B cell (primary cell): Measurements from ENCODE around the gene AMZ2. TPM values are rescaled to one million over a fixed set of nuclear protein-coding genes. Genes with fewer than 3 reads are reported as not detected.
A peak's percentile ranks its signal among the peaks of the same experiment; 100 is the strongest.

ENCODE experiments used
- ATAC-seq: fragments of 200-7000 bp; cut with Tn5 transposase; one replicate; pipeline ENCODE4 v1.10.0; 2021; ENCODE audit warnings: low read depth, mild to moderate bottlenecking, moderate number of reproducible peaks, moderate library complexity
- CTCF ChIA-PET: fragments of 350-600 bp; sonication (Branson Sonifier 250); formaldehyde crosslinking; loops from one replicate; lab custom pipeline; 2021; ENCODE audit warnings: antibody characterized with exemption, inconsistent platforms; lab: Charles Lee
- POLR2A ChIA-PET: fragments of 350-600 bp; sonication (Branson Sonifier 250); formaldehyde crosslinking; loops from one replicate; lab custom pipeline; 2021; ENCODE audit warnings: antibody characterized with exemption; lab: Charles Lee
- DNase-seq: peaks from one replicate; pipeline ENCODE4 v3.0.0; 2013
- H2AFZ ChIP-seq: 2 replicates; pipeline ENCODE4 v1.6.1; 2012; ENCODE audit warnings: mild to moderate bottlenecking, low read depth, low read length; ENCODE audit not compliant: insufficient read depth, poor library complexity, severe bottlenecking
- H3K27ac ChIP-seq, 2 donors: 1 replicate in 1 of 2; 2 replicates in 1 of 2; pipeline ENCODE4 v1.5.1; 2012 to 2013; ENCODE audit warnings: low read length in 2 of 2, mild to moderate bottlenecking in 2 of 2, moderate library complexity in 1 of 2
- H3K27me3 ChIP-seq, 4 experiments: fragments of 200-600 bp in 1 of 4; sonication (generic) in 1 of 4; replicated peaks in 1 of 4; 1 replicate in 2 of 4; 2 replicates in 2 of 4; pipeline versions ENCODE4 v1.6.1 to v1.7.0; 2013 to 2016; ENCODE audit warnings: low read length in 3 of 4, mild to moderate bottlenecking in 2 of 4, mixed read lengths in 1 of 4, moderate library complexity in 1 of 4; ENCODE audit not compliant: insufficient read depth in 4 of 4, control insufficient read depth in 3 of 4; ENCODE audit errors: control extremely low read depth in 1 of 4
- H3K36me3 ChIP-seq, 2 experiments: replicated peaks in 1 of 2; 1 replicate in 1 of 2; 2 replicates in 1 of 2; pipeline versions ENCODE4 v1.6.1 to v1.7.1; 2013; ENCODE audit warnings: low read length in 1 of 2; ENCODE audit not compliant: insufficient read depth in 2 of 2, control insufficient read depth in 1 of 2; ENCODE audit errors: control extremely low read depth in 1 of 2, extremely low read depth in 1 of 2
- H3K4me1 ChIP-seq, 2 donors: fragments of 200-600 bp in 1 of 2; sonication (generic) in 1 of 2; 1 replicate in 1 of 2; 2 replicates in 1 of 2; pipeline versions ENCODE4 v1.5.1 to v1.6.1; 2013 to 2017; ENCODE audit warnings: low read length in 2 of 2; ENCODE audit not compliant: control insufficient read depth in 2 of 2, insufficient read depth in 2 of 2
- H3K4me2 ChIP-seq: replicated peaks from 2 replicates; pipeline ENCODE3; 2012; ENCODE audit warnings: mild to moderate bottlenecking, low read depth, low read length; ENCODE audit not compliant: poor library complexity, severe bottlenecking
- H3K4me3 ChIP-seq, 5 experiments: fragments of 200-600 bp in 1 of 5; sonication (generic) in 1 of 5; 1 replicate in 3 of 5; 2 replicates in 2 of 5; pipeline versions ENCODE4 v1.5.1 to v1.7.0; 2011 to 2016; ENCODE audit warnings: low read length in 4 of 5, mild to moderate bottlenecking in 4 of 5, low read depth in 2 of 5, control low read depth in 1 of 5, moderate library complexity in 1 of 5; ENCODE audit not compliant: insufficient read depth in 1 of 5; ENCODE audit errors: control extremely low read depth in 1 of 5, extremely low read depth in 1 of 5
- H3K79me2 ChIP-seq: fragments of 200-600 bp; sonication (generic); one replicate; pipeline ENCODE4 v1.6.0; 2016; ENCODE audit warnings: low read length; ENCODE audit not compliant: control insufficient read depth, insufficient read depth
- H3K9ac ChIP-seq: fragments of 200-600 bp; sonication (generic); 2 replicates; pipeline ENCODE4 v1.6.1; 2017; ENCODE audit warnings: mild to moderate bottlenecking, low read length, moderate library complexity
- H3K9me3 ChIP-seq, 3 donors: one replicate each; pipeline versions ENCODE4 v1.6.1 to v1.7.1; 2013; ENCODE audit warnings: low read length in 2 of 3; ENCODE audit not compliant: control insufficient read depth in 2 of 3, insufficient read depth in 1 of 3; ENCODE audit errors: control extremely low read depth in 1 of 3
- H4K20me1 ChIP-seq: 2 replicates; pipeline ENCODE4 v1.6.0; 2012; ENCODE audit warnings: mild to moderate bottlenecking, low read length; ENCODE audit not compliant: insufficient read depth, control insufficient read depth, poor library complexity, severe bottlenecking
- H3K27ac Mint-ChIP-seq: one replicate; pipeline ENCODE4 v1.8.0; 2021; ENCODE audit warnings: mixed read lengths
- H3K27me3 Mint-ChIP-seq: one replicate; pipeline ENCODE4 v1.8.0; 2021; ENCODE audit warnings: mixed read lengths
- H3K4me1 Mint-ChIP-seq: one replicate; pipeline ENCODE4 v1.8.0; 2021; ENCODE audit warnings: mixed read lengths
- H3K4me3 Mint-ChIP-seq: one replicate; pipeline ENCODE4 v1.8.0; 2021; ENCODE audit warnings: mixed read lengths
- H3K9me3 Mint-ChIP-seq: one replicate; pipeline ENCODE4 v1.8.0; 2022; ENCODE audit warnings: mixed read lengths; ENCODE audit not compliant: insufficient read depth
- CTCF ChIP-seq: fragments of 200-600 bp; IDR thresholded peaks from one replicate; pipeline ENCODE4 v1.8.0; 2022; ENCODE audit warnings: antibody characterized with exemption, mild to moderate bottlenecking
- EZH2 ChIP-seq: IDR thresholded peaks from 2 replicates; pipeline ENCODE4 v1.6.1; 2012; ENCODE audit warnings: borderline replicate concordance, low read depth, mild to moderate bottlenecking, moderate library complexity, low read length; ENCODE audit not compliant: insufficient read depth, poor library complexity, severe bottlenecking
- WGBS: methylation state at CpG from one replicate; pipeline ENCODE4 v1.1.5; 2013; ENCODE audit warnings: missing lambda C conversion rate; ENCODE audit not compliant: insufficient coverage; 5-methylcytosine and 5-hydroxymethylcytosine counted together
- intact Hi-C: fragments of 100-400 bp; cut with micrococcal nuclease; formaldehyde crosslinking; loops from one replicate; pipeline ENCODE4 v1.10.0; 2022
- polyA plus RNA-seq: library from polyadenylated mRNA; depleted of rRNA; stranded (reverse); fragments of >200 nt; gene quantifications from 2 replicates; pipeline ENCODE4 v1.2.3, GENCODE V29; 2012
- total RNA-seq, 2 donors: library from RNA; stranded (reverse); fragments of 120-200 nt in 1 of 2; gene quantifications; 1 replicate in 1 of 2; 2 replicates in 1 of 2; pipeline versions ENCODE4 v1.2.3 to v1.2.4, GENCODE V29; 2013 to 2022

AMZ2 gene
- total and polyA plus RNA-seq, 2 donors (not counting 1 experiment from before 2014, with no cell fraction given): 64.1 to 70.7 TPM

GRCh38 chr17:68291836-68292688, 44.2 kb downstream of the AMZ2 start:
- Mint-ChIP-seq H3K4me3 (peak overlapping the region; percentile 95), H3K9me3 (no peaks in the 10 kb centered on the region), H3K27me3 (no peaks in the 10 kb centered on the region), H3K27ac (peak overlapping the region; percentile 94), H3K4me1 (peaks cover 46% of the 10 kb centered on the region)
- peak overlapping the region; percentile 86 to 89 for H3K27ac ChIP-seq
- H3K9ac ChIP-seq: peak overlapping the region; percentile 84
- TF ChIP-seq EZH2: no peak
- no peak for TF ChIP-seq CTCF
- peak overlapping the region; percentile 87 for H2AFZ ChIP-seq
- no peaks in the 10 kb centered on the region for H3K79me2 ChIP-seq
- ChIA-PET CTCF (interaction anchor here (0.7 to 7.1 kb wide), 9 partner anchors 12 to 219 kb away, joined by 3 to 40 read pairs (median 3); no protein-coding TSS in a partner anchor), POLR2A (interaction anchor here (1.0 to 2.7 kb wide), 7 partner anchors 11 to 479 kb away, joined by 3 to 20 read pairs (median 5); partner anchors contain the start of gene AMZ2)
- H3K4me2 ChIP-seq: peak overlapping the region; percentile 84
- under 1% methylated on average over 74 of the region's 76 CpGs for WGBS
- H3K9me3 ChIP-seq: no peaks in the 10 kb centered on the region
- no peaks in the 10 kb centered on the region for H3K27me3 ChIP-seq
- H3K36me3 ChIP-seq: no peaks in the 10 kb centered on the region
- H3K4me1 ChIP-seq: peaks cover 31 to 43% of the 10 kb centered on the region in 2 donors
- no peaks in the 10 kb centered on the region for H4K20me1 ChIP-seq
- H3K4me3 ChIP-seq: peak overlapping the region; percentile 47 to 74 (median 61)
- DNase-seq (peak; percentile 97), ATAC-seq (peak; percentile 78)
- intact Hi-C loops: loop anchor here (1.0 to 10.0 kb wide), 10 partner anchors 29 to 1035 kb away; partner anchors contain the start of genes ABCA5, AMZ2, KPNA2 and PRKAR1A

GRCh38 chr17:68292689-68293040, 44.8 kb downstream of the AMZ2 start:
- peak overlapping the region; percentile 87 for H2AFZ ChIP-seq
- no peaks in the 10 kb centered on the region for H4K20me1 ChIP-seq
- H3K9ac ChIP-seq: peak overlapping the region; percentile 84
- H3K27me3 Mint-ChIP-seq: no peaks in the 10 kb centered on the region
- TF ChIP-seq EZH2 (no peak), CTCF (no peak)
- CTCF ChIA-PET: interaction anchor here (0.6 to 7.1 kb wide), 6 partner anchors 9 to 219 kb away, joined by 3 to 40 read pairs (median 3); no protein-coding TSS in a partner anchor
- peaks cover 43% of the 10 kb centered on the region for H3K4me1 Mint-ChIP-seq
- ATAC-seq (no peak), DNase-seq (no peak)
- H3K79me2 ChIP-seq: no peaks in the 10 kb centered on the region
- 45% methylated on average over 5 of the region's 9 CpGs for WGBS
- H3K36me3 ChIP-seq: no peaks in the 10 kb centered on the region
- no peaks in the 10 kb centered on the region for H3K9me3 Mint-ChIP-seq
- H3K4me2 ChIP-seq: peak overlapping the region; percentile 84
- no peaks in the 10 kb centered on the region for H3K9me3 ChIP-seq
- peak overlapping the region; percentile 95 for H3K4me3 Mint-ChIP-seq
- no peaks in the 10 kb centered on the region for H3K27me3 ChIP-seq
- intact Hi-C loops: loop anchor here (1.0 to 10.0 kb wide), 6 partner anchors 45 to 1035 kb away; partner anchors contain the start of genes ABCA5, AMZ2 and KPNA2
- POLR2A ChIA-PET: interaction anchor here (1.0 to 2.7 kb wide), 3 partner anchors 44 to 480 kb away, joined by 3 to 20 read pairs (median 8); partner anchors contain the start of gene AMZ2
- peak overlapping the region; percentile 94 for H3K27ac Mint-ChIP-seq
- peak overlapping the region; percentile 47 to 74 (median 61) for H3K4me3 ChIP-seq
- no peak overlapping the region for H3K27ac ChIP-seq
- peaks cover 31 to 42% of the 10 kb centered on the region in 2 donors for H3K4me1 ChIP-seq
